ENCODE measurements around the gene SORCS2.

The SORCS2 gene

GRCh38 chr4:7649741-7650531 lies 457.6 kb downstream of the SORCS2 start:
- DNase-seq: peak; percentile 39

GRCh38 chr4:7650606-7651385 lies 458.5 kb downstream of the SORCS2 start:
- DNase-seq: no peak

- DNase-seq: no peak
These were observed 459.2 kb downstream of the SORCS2 start for GRCh38 chr4:7651461-7651921.

DNA sequence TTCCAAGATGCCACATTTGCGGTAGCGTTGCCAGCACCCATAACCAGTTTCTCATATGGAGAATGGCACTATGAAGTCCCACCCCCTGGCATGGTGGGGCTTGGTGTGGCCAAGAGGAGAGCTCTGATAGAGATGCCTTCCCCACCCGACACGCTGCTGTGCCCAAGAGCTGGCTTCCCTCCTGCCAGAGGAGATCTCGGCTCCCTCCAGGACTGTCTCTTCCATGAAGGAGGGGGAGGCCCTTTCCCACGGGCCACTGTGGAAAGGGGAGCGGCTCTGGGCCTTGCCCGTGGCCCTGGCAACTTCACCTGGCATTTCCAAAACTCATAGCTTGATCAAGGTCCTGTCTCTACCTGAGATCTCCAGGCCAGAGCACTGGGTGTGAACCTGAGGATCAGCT lies 459.7 kb downstream of the SORCS2 start:
- no peak for DNase-seq

DNA sequence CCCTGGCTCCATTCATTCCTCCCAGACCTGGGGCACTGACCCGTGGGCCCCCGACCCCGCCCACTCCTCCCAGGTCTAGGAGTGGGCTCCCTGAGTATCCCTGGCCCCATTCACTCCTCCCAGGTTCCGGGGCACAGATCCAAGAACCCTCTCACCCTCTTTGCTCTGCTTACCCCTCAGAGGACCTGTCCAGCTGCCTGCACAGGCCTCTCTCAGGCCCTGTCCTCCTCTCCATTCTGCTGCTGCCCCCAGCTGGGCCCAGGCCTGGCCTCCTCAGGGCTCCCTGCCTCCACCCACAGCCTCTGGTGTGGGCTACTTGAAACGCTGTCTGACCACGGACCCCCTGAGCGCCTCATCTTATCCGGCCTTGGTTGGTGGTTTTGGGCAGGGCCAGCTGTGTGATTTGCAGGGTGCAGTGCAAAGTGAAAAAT lies 460.1 kb downstream of the SORCS2 start:
- no peak for DNase-seq

GRCh38 chr4:7652906-7653305 lies 460.6 kb downstream of the SORCS2 start:
- DNase-seq: no peak

DNA sequence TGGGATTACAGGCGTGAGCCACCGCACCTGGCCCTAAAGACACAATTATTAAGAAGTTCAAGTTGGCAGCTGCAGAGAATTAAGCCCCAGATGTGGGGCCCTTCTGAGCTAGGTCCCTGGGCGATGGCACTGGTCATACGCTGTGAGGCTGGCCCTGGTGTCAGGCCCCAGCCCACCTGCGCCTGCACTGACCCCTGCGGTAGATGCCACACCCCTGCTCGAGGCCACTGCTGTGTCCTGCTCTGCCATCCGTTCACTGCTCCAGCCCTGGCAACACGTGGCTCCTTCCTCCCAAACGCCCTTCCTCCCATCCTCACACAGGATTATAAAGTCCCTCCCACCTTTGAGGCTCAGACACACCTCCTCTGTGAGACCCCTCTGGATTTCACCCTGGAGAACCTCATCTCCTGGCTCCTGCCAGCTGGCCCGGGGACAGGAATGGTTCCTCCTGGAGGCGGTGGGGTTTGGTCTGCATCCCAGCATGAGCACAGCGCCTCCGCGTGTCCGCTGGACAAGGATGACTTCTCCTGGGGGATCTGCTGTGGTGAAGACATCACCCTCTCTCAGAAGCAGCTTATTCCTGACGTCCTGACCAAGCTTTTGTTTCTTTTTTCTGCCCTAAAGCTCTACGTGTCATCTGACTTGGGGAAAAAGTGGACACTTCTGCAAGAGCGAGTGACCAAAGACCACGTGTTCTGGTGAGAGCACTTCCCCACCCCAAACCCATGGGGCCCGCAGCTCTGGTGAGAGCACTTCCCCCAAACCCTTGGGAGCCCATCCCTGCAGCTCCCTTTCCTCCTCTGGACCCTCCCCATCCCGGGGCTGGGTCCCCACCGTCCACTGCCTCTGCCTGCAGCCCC lies 461.4 kb downstream of the SORCS2 start:
- DNase-seq: no peak

- no peak for DNase-seq
These were observed 462.5 kb downstream of the SORCS2 start for GRCh38 chr4:7654550-7655445.

DNA sequence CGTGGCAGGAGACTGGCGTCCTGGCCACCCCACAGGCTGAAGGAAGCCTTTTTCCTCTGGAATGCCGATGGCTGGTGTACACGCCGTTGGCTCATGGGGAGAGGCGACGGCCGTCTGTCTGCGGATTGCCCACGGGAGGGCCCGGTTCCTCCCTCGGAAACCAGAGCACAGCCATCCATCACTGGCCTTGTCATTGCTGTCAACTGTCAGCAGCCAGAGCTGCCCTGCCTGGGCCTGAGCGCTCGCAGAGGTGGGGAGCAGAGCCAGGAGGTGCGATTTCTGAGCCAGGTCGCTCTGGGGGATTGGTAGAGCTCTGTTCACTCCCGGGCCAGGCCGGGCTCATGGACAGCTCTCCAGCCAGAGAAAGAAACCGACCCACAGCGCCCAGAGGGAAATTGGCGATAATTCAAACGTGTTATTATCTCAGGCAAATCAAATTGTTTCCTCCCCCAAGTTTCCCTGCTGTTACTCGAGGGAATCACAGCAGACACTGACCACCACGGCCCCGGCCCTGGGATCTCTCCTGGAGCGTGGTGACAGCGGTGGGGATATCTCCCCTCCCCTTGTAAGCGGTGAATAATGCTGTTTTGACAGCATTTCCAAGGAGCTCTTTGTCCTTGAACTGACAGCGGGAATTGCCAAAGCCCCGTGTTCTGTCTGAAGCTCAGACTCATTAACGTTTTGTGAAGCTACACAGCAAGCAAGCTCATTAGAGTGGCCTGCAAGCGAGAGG lies 463.3 kb downstream of the SORCS2 start:
- DNase-seq: no peak

- DNase-seq: no peak
These were observed 464.0 kb downstream of the SORCS2 start for GRCh38 chr4:7656244-7656800.

DNA sequence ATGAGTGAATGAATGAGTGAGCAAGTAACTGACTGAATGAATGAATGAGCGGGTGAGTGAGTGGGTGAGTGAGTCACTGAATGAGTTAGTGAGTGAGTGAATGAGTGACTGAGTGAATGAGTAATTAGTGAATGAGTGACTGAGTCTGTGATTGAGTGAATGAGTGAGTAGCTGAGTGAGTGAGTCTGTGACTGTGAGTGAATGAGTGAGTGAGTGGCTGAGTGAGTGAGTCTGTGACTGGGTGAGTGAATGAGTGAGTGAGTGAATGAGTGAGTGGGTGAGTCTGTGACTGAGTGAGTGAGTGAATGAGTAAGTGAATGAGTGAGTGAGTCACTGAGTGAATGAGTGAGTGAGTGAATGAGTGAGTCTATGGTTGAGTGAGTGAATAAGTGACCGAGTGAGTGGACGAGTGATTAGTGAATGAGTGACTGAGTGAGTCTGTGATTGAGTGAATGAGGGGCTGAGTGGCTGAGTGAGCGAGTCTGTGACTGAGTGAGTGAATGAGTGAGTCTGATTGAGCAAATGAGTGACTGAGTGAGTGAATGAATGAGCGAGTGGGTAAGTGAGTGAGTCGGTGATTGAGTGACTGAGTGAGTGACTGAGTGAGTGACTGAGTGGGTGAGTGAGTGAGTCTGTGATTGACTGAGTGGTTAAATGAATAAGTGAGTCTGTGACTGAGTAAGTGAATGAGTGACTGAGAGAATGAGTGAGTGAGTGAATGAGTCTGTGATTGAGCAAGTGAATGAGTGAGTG lies 465.4 kb downstream of the SORCS2 start:
- DNase-seq: no peak

GRCh38 chr4:7658341-7659204 lies 466.2 kb downstream of the SORCS2 start:
- DNase-seq: no peak

GRCh38 chr4:7659429-7660175 lies 467.3 kb downstream of the SORCS2 start:
- DNase-seq: no peak

GRCh38 chr4:7660176-7661039 lies 468.1 kb downstream of the SORCS2 start:
- no peak for DNase-seq

DNA sequence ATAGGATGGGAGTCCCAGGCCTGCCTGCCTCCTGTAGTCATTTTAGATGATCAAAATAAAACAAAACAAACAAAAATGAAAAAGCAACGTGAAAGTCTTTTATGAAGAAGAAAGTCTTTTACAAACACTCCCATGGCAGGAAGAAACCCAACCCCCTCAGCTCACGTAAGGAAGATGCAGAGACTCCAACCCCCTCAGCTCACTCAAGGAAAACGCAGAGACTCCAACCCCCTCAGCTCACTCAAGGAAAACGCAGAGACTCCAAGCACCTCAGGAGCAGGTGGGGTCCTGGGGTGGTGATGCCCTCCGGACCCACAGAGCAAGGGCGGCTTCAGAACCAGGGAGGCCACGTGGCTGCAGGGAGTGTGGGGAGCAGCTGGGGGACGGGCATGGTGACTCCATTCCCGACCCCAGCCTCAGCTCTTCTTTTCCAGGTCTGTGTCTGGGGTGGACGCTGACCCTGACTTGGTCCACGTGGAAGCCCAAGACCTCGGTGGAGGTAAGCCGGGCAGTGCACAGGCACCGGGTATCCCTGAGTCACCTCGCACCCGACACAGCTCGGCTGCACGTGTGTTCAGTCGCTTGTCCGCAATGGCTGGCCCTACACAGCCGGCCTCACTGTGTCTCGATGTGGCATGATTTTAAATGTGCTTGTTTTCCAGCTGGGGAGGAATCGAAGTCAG lies 468.9 kb downstream of the SORCS2 start:
- DNase-seq: no peak

GRCh38 chr4:7661846-7662506 lies 469.6 kb downstream of the SORCS2 start:
- DNase-seq: no peak
